ENCODE measurements around the gene ZBTB39. TPM values are rescaled to one million over a fixed set of nuclear protein-coding genes. Genes with fewer than 3 reads are reported as not detected.

Gene ZBTB39
- total RNA-seq, 4 donors from 2014 or later = 5.2 to 6.1 (median 6.1) TPM

DNA sequence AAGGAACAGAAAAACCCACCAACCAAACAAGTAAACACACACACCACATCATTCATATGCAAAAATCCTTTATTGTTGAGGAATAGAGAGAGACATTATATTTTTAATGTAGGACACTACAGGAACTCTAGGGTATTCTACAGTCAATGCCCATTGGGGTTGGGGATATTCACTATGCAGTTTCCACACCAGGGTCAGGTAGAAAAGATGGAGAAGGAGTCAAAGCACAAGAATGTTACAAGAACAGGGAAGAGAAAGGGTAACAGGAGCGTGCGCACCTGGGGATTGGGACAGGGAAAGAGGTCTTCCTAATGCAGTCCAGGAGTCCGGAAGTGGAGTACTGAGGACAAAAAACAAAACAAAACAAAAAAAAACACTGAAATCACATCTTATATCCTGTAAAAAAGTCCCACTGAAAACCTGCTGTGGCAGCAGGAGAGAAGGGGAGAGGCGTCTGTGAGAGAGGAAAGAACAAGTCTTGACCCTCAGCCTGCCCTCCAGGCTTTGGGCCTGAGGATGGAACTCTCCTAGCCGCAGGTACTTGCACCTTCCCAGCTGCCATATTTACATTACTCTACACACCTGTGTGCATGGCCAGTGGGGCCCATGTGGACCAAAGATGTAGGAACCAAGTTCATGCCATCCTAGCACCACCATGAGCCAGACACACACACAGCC, 3.7 kb upstream of the ZBTB39 start:
- TF ChIP-seq, protein P1, sequence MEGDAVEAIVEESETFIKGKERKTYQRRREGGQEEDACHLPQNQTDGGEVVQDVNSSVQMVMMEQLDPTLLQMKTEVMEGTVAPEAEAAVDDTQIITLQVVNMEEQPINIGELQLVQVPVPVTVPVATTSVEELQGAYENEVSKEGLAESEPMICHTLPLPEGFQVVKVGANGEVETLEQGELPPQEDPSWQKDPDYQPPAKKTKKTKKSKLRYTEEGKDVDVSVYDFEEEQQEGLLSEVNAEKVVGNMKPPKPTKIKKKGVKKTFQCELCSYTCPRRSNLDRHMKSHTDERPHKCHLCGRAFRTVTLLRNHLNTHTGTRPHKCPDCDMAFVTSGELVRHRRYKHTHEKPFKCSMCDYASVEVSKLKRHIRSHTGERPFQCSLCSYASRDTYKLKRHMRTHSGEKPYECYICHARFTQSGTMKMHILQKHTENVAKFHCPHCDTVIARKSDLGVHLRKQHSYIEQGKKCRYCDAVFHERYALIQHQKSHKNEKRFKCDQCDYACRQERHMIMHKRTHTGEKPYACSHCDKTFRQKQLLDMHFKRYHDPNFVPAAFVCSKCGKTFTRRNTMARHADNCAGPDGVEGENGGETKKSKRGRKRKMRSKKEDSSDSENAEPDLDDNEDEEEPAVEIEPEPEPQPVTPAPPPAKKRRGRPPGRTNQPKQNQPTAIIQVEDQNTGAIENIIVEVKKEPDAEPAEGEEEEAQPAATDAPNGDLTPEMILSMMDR (IDR thresholded peaks at IDR 0.05) = no peak
- no peak for TF ChIP-seq POLR2A (IDR thresholded peaks at IDR 0.05)
- DNase-seq (ENCODE audit: low spot score in 2 of 2) = no peak
- WGBS, 2 donors = 86% methylated on average over 5 of the region's 5 CpGs
- H3K4me3 ChIP-seq (ENCODE audit: low read depth, poor library complexity, severe bottlenecking) = no peak overlapping the region
- intact Hi-C loops (cut with DNase I; ENCODE audit: low total_unique reads) = loop anchor here (5.0 to 10.0 kb wide), 3 partner anchors 47 to 175 kb away; no protein-coding TSS in a partner anchor

DNA sequence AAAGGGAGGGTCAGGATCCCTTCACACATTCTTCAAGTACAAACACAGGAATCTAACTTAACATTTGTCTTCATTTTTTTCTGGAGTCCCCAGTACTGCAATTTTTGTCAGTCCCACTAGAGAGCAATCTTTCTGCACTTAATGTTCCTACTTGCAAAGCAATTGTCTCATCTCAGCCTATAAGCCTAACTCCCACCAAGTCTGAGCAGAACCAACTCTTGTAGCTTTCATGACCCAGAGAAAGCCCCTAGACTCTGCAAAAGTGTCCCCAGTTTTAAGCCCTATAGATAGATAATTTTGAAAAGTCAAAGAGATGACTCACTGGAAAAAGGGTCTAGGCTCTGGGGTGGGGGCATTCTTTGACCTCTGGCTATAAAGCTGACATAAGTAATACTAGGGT, 1.8 kb upstream of the ZBTB39 start:
- intact Hi-C loops (cut with DNase I; ENCODE audit: low total_unique reads) = loop anchor here (5.0 to 10.0 kb wide), 2 partner anchors 59 to 177 kb away; no protein-coding TSS in a partner anchor
- no peak for DNase-seq (ENCODE audit: low spot score in 2 of 2)
- no peak overlapping the region for H3K4me3 ChIP-seq (ENCODE audit: low read depth, poor library complexity, severe bottlenecking)
- TF ChIP-seq, protein P1 (IDR thresholded peaks at IDR 0.05) = no peak
- TF ChIP-seq POLR2A (IDR thresholded peaks at IDR 0.05) = no peak

DNA sequence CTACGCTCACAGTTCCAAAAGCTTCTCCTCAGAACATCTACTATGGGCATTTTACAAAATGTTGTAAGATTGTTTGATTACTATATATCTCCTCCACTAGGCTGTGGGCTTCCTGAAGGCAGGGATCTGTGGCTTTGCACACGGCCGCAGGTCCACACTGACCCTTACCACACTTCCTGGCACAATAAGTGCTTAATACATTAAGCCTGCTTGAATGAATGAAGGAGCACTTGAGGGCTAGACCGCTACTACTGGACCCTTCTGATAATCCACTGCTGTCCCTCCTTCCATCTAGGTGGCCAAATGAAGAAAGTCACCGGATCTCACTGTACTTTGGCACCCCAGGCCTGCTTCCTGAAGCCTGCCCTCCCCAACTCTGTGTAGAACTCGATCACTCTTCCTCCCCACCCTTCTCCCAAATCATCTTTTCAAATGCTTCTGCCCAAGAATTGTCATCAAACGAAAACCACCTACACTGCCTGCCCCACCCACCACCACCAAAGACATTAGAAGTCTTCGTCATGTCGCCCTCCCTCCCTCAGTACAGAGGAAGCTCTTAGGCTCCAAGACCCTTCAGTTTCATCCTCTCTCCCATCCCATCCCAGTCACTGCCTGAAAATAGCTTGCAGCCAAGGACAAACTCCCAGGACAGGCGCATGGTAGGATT, 596 bp upstream of the ZBTB39 start:
- TF ChIP-seq, protein P1 (IDR thresholded peaks at IDR 0.05) = no peak
- TF ChIP-seq POLR2A (IDR thresholded peaks at IDR 0.05) = no peak
- WGBS, 2 donors = 58 to 60% methylated on average over 10 of the region's 10 CpGs
- no peak for DNase-seq (ENCODE audit: low spot score in 2 of 2)
- intact Hi-C loops (cut with DNase I; ENCODE audit: low total_unique reads) = loop anchor here (5.0 to 10.0 kb wide), 2 partner anchors 60 to 178 kb away; no protein-coding TSS in a partner anchor
- no peak overlapping the region for H3K4me3 ChIP-seq (ENCODE audit: low read depth, poor library complexity, severe bottlenecking)

DNA sequence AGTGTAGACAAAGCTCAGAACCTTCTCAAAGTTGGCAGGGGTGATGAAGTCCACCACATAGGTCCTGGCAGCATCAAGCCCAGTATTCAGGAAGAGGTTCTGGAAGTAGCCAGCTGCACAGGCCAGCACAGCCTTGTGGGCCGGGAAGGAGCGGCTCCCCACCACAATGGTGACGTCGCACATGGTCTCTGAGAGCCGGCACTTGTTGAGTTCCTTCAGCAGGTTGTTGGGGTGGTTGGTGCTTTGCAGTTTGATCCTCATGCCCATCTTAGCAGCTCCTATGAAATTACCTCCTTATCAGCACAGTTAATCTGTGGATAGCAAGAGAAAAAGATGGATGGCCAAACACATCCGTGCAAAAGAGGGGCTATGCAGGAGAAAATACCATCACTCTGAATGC, 1.7 kb downstream of the ZBTB39 start:
- no peak for TF ChIP-seq POLR2A (IDR thresholded peaks at IDR 0.05)
- TF ChIP-seq, protein P1 (IDR thresholded peaks at IDR 0.05) = no peak
- no peak overlapping the region for H3K4me3 ChIP-seq (ENCODE audit: low read depth, poor library complexity, severe bottlenecking)
- DNase-seq (ENCODE audit: low spot score in 2 of 2) = no peak
- WGBS, 2 donors = 83 to 86% methylated on average over 6 of the region's 6 CpGs
- intact Hi-C loops (cut with DNase I; ENCODE audit: low total_unique reads) = loop anchor here (5.0 to 10.0 kb wide), 3 partner anchors 63 to 247 kb away; no protein-coding TSS in a partner anchor

DNA sequence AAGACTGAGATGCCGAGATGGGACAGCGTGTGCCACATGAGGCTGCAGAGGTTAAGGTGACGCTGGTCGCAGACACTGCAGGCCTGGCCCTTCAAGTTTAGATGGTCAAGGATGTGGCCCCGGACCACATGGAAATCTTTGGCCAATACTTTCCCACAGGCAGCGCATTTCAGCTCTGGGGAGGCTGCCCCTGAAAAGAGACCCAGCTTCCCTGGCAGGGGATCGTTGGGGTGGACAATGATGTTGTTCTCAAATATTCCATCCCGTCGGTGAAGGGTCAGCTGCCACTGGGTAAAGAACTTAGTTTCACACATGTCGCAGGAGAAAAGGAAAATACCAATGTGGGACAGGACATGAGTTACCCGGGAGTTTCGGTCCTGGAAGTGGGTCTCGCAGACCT, 3.0 kb downstream of the ZBTB39 start:
- DNase-seq (ENCODE audit: low spot score in 2 of 2) = no peak
- H3K4me3 ChIP-seq (ENCODE audit: low read depth, poor library complexity, severe bottlenecking) = no peak overlapping the region
- 93 to 94% methylated on average over 12 to 13 of the region's 13 CpGs for WGBS, 2 donors
- intact Hi-C loops (cut with DNase I; ENCODE audit: low total_unique reads) = loop anchor here (5.0 to 10.0 kb wide), 2 partner anchors 181 to 246 kb away; no protein-coding TSS in a partner anchor
- TF ChIP-seq, protein P1 (IDR thresholded peaks at IDR 0.05) = no peak
- TF ChIP-seq POLR2A (IDR thresholded peaks at IDR 0.05) = no peak

Measured in lower leg skin (tissue), 4 donors.